K562 (cell line): ENCODE measurements around the gene KAT2B. TPM values are rescaled to one million over a fixed set of nuclear protein-coding genes. Genes with fewer than 3 reads are reported as not detected.

ENCODE experiments used
- CBFB ChIP-seq: sonication (generic); formaldehyde crosslinking; IDR thresholded peaks from 2 replicates; pipeline ENCODE4 v1.4.0; 2020; ENCODE audit warnings: mild to moderate bottlenecking, missing genetic modification reagents
- CHD2 ChIP-seq: IDR thresholded peaks from 2 replicates; pipeline ENCODE4 v1.6.1; 2011; ENCODE audit warnings: low read depth, low read length
- FOXA3 ChIP-seq, 2 experiments: fragments of 450-650 bp in 1 of 2; sonication (generic) in 1 of 2; formaldehyde crosslinking; IDR thresholded peaks in 1 of 2; conservative IDR thresholded peaks in 1 of 2; 2 replicates each; pipeline versions ENCODE4 v1.4.0 to v1.8.0; 2020 to 2022; ENCODE audit warnings: mild to moderate bottlenecking in 2 of 2, missing genetic modification reagents in 1 of 2
- HNRNPK ChIP-seq: fragments of 200-400 bp; formaldehyde crosslinking; IDR thresholded peaks from one replicate; pipeline ENCODE4 v1.6.1; 2018; ENCODE audit warnings: mild to moderate bottlenecking, low read depth, low read length; ENCODE audit not compliant: poor library complexity, severe bottlenecking
- HNRNPL ChIP-seq: fragments of 200-400 bp; formaldehyde crosslinking; IDR thresholded peaks from 2 replicates; pipeline ENCODE4 v1.6.1; 2017; ENCODE audit warnings: low read depth, mild to moderate bottlenecking, low read length
- ILF3 ChIP-seq: fragments of 450-650 bp; IDR thresholded peaks from 2 replicates; pipeline ENCODE4 v1.6.1; 2018; ENCODE audit warnings: antibody characterized with exemption, mild to moderate bottlenecking, moderate library complexity, borderline replicate concordance
- LARP7 ChIP-seq: fragments of 450-650 bp; IDR thresholded peaks from 2 replicates; pipeline ENCODE4 v1.6.1; 2016
- NBN ChIP-seq: fragments of 450-650 bp; IDR thresholded peaks from 2 replicates; pipeline ENCODE4 v1.6.1; 2016; ENCODE audit warnings: low read depth, mild to moderate bottlenecking
- NRF1 ChIP-seq, 2 experiments: fragments of 450-650 bp; IDR thresholded peaks in 1 of 2; conservative IDR thresholded peaks in 1 of 2; 2 replicates each; pipeline ENCODE4 v1.6.1; 2014; ENCODE audit warnings: mild to moderate bottlenecking in 2 of 2
- RBM34 ChIP-seq: fragments of 200-400 bp; formaldehyde crosslinking; IDR thresholded peaks from 2 replicates; pipeline ENCODE4 v1.6.1; 2018; ENCODE audit warnings: low read length, borderline replicate concordance; ENCODE audit not compliant: insufficient read depth
- RFX1 ChIP-seq: fragments of 450-650 bp; IDR thresholded peaks from 2 replicates; pipeline ENCODE4 v1.6.1; 2016; ENCODE audit warnings: mild to moderate bottlenecking, moderate library complexity
- SMAD3 ChIP-seq: fragments of 450-650 bp; formaldehyde crosslinking; conservative IDR thresholded peaks from 2 replicates; pipeline ENCODE4 v1.4.0; 2020; ENCODE audit warnings: mild to moderate bottlenecking
- U2AF2 ChIP-seq: fragments of 200-400 bp; formaldehyde crosslinking; optimal IDR thresholded peaks from 2 replicates; pipeline ENCODE3; 2017; ENCODE audit warnings: low read depth, mild to moderate bottlenecking, low read length
- ZFP1 ChIP-seq: fragments of 450-650 bp; formaldehyde crosslinking; IDR thresholded peaks from 2 replicates; pipeline ENCODE4 v1.4.0; 2020; ENCODE audit warnings: mild to moderate bottlenecking, mixed read lengths
- ZNF224 ChIP-seq: sonication (generic); formaldehyde crosslinking; IDR thresholded peaks from 2 replicates; pipeline ENCODE4 v1.8.0; 2022; ENCODE audit warnings: mild to moderate bottlenecking, missing genetic modification reagents
- ZNF780A ChIP-seq: fragments of 250-450 bp; sonication (Bioruptor Pico); IDR thresholded peaks from 2 replicates; pipeline ENCODE4 v1.5.0; 2021; ENCODE audit warnings: mild to moderate bottlenecking
- polyA plus RNA-seq, 8 experiments: library from polyadenylated mRNA; depleted of rRNA in 4 of 8; stranded (reverse) in 5 of 8; unstranded in 3 of 8; fragments of >200 nt; fragmentation: Nextera tagmentation in 2 of 8; fragmentation: Illumina TruSeq in 1 of 8; extraction: Ambion mirVana in 2 of 8; extraction: Trizol in 1 of 8; gene quantifications; 2 replicates each; pipeline versions ENCODE4 v1.2.1 to v1.2.3, GENCODE V29; 2011 to 2014; ENCODE audit warnings: inconsistent platforms in 1 of 8, missing spikeins in 1 of 8
- total RNA-seq, 7 experiments: library from RNA; depleted of rRNA in 6 of 7; stranded (reverse); fragments of >200 nt in 6 of 7; fragmentation: Illumina TruSeq in 2 of 7; extraction: Trizol in 2 of 7; gene quantifications; 2 replicates each; pipeline versions ENCODE4 v1.2.1 to v1.2.3, GENCODE V29; 2011 to 2021; ENCODE audit warnings: low replicate concordance in 1 of 7
- TF ChIP-seq, protein P1 (sequence below): sonication (generic); formaldehyde crosslinking; IDR thresholded peaks from 2 replicates; pipeline ENCODE4 v1.8.0; 2022; ENCODE audit warnings: mild to moderate bottlenecking, missing genetic modification reagents
- TF ChIP-seq, protein P2 (sequence below): fragments of 150-350 bp; IDR thresholded peaks from 2 replicates; pipeline ENCODE4 v1.6.1; 2014; ENCODE audit warnings: low read depth, mild to moderate bottlenecking, low read length, borderline replicate concordance
- TF ChIP-seq, protein P3 (sequence below), 2 experiments: fragments of 450-650 bp; IDR thresholded peaks; 2 replicates each; pipeline ENCODE4 v1.6.1; 2018; ENCODE audit warnings: mild to moderate bottlenecking in 2 of 2, low read depth in 1 of 2; ENCODE audit not compliant: partially characterized antibody in 2 of 2

Gene KAT2B
- total and polyA plus RNA-seq, 9 of the 15 experiments (the other 6 are each of a cell fraction or from before 2014, with no cell fraction given) = 3.3 to 14.9 (median 12.2) TPM

DNA sequence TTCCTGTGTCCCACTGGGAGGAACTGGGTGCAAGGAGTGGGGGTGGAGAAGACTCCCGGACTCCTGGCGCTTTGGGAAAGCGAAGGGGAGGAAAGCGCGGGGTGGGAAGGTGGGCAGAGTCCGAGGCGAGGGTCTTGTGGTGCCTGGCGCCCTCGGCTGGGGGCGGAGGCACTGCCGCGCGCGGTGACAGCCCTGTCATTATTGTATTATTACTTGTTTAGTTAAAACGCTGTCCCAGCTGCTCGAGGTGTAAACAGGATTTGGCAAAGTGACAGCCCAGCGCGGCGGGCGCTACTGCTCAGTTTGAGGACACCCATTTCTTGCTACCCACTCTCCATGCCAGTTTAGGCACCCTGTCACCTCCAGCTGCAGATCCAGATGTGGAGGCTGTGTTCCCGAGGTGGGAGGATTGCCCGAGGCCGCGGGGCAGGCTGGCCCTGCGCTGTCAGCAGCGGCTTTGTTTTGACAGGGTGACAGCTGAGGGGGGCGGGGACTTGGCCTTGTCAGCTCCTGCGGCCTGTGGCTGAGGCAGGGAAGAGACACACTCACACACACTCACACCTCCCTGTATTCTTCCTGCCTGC lies 1.0 kb downstream of the KAT2B start (continued):
- TF ChIP-seq, protein P1, sequence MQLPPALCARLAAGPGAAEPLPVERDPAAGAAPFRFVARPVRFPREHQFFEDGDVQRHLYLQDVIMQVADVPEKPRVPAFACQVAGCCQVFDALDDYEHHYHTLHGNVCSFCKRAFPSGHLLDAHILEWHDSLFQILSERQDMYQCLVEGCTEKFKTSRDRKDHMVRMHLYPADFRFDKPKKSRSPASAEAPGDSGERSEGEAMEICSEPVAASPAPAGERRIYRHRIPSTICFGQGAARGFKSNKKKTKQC (CRISPR knock-in tag) = 0 out of 2 replicates have a peak, but pooled peaks have one; percentile 56
- TF ChIP-seq ZNF780A = no peak
- TF ChIP-seq HNRNPK = no peak
- TF ChIP-seq SMAD3 = no peak
- 0 out of 2 replicates have a peak, but pooled peaks have one; percentile 20 for TF ChIP-seq NBN
- TF ChIP-seq ILF3 = no peak
- TF ChIP-seq U2AF2 = no peak
- TF ChIP-seq LARP7 = no peak
- TF ChIP-seq CHD2 = 0 out of 2 replicates have a peak, but pooled peaks have one; percentile 13
- TF ChIP-seq ZNF224 = no peak
- TF ChIP-seq, protein P2, sequence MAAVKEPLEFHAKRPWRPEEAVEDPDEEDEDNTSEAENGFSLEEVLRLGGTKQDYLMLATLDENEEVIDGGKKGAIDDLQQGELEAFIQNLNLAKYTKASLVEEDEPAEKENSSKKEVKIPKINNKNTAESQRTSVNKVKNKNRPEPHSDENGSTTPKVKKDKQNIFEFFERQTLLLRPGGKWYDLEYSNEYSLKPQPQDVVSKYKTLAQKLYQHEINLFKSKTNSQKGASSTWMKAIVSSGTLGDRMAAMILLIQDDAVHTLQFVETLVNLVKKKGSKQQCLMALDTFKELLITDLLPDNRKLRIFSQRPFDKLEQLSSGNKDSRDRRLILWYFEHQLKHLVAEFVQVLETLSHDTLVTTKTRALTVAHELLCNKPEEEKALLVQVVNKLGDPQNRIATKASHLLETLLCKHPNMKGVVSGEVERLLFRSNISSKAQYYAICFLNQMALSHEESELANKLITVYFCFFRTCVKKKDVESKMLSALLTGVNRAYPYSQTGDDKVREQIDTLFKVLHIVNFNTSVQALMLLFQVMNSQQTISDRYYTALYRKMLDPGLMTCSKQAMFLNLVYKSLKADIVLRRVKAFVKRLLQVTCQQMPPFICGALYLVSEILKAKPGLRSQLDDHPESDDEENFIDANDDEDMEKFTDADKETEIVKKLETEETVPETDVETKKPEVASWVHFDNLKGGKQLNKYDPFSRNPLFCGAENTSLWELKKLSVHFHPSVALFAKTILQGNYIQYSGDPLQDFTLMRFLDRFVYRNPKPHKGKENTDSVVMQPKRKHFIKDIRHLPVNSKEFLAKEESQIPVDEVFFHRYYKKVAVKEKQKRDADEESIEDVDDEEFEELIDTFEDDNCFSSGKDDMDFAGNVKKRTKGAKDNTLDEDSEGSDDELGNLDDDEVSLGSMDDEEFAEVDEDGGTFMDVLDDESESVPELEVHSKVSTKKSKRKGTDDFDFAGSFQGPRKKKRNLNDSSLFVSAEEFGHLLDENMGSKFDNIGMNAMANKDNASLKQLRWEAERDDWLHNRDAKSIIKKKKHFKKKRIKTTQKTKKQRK = no peak
- no peak for TF ChIP-seq RBM34
- TF ChIP-seq FOXA3 (CRISPR knock-in tag; conservative IDR thresholded peaks at IDR 0.05 in 1 of 2, IDR thresholded peaks at IDR 0.05 in 1 of 2) = no peak; a peak in 1 of 4 replicates
- TF ChIP-seq, protein P3, sequence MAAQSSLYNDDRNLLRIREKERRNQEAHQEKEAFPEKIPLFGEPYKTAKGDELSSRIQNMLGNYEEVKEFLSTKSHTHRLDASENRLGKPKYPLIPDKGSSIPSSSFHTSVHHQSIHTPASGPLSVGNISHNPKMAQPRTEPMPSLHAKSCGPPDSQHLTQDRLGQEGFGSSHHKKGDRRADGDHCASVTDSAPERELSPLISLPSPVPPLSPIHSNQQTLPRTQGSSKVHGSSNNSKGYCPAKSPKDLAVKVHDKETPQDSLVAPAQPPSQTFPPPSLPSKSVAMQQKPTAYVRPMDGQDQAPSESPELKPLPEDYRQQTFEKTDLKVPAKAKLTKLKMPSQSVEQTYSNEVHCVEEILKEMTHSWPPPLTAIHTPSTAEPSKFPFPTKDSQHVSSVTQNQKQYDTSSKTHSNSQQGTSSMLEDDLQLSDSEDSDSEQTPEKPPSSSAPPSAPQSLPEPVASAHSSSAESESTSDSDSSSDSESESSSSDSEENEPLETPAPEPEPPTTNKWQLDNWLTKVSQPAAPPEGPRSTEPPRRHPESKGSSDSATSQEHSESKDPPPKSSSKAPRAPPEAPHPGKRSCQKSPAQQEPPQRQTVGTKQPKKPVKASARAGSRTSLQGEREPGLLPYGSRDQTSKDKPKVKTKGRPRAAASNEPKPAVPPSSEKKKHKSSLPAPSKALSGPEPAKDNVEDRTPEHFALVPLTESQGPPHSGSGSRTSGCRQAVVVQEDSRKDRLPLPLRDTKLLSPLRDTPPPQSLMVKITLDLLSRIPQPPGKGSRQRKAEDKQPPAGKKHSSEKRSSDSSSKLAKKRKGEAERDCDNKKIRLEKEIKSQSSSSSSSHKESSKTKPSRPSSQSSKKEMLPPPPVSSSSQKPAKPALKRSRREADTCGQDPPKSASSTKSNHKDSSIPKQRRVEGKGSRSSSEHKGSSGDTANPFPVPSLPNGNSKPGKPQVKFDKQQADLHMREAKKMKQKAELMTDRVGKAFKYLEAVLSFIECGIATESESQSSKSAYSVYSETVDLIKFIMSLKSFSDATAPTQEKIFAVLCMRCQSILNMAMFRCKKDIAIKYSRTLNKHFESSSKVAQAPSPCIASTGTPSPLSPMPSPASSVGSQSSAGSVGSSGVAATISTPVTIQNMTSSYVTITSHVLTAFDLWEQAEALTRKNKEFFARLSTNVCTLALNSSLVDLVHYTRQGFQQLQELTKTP (IDR thresholded peaks at IDR 0.05; ENCODE audit: low read depth in 1 of 2, partially characterized antibody in 2 of 2) = no peak
- peak; percentile 63 to 73; a peak in 3 of 4 replicates for TF ChIP-seq NRF1 (conservative IDR thresholded peaks at IDR 0.05 in 1 of 2, IDR thresholded peaks at IDR 0.05 in 1 of 2)
- peak; percentile 73 for TF ChIP-seq CBFB (CRISPR knock-in tag)
- no peak for TF ChIP-seq RFX1
- no peak for TF ChIP-seq HNRNPL
- no peak for TF ChIP-seq ZFP1
